ENCODE measurements around the gene WDR4.

- TF ChIP-seq POLR2A (IDR thresholded peaks at IDR 0.05) (no peak), CTCF (IDR thresholded peaks at IDR 0.05) (no peak)
These were observed 42.6 kb upstream of the WDR4 start for GRCh38 chr21:42921927-42922326.
